HL-60/S4 treated with retinoic acid at 250 ng/mL for 4 days and 3 days (cell line): ENCODE data around the gene MMP28.

Experiments
- in situ Hi-C: fragments of 300-500 bp; cut with MboI; formaldehyde crosslinking; loops from 2 replicates; pipeline ENCODE4 v1.7.0; 2022; ENCODE audit warnings: low sequenced_read_pairs

Gene MMP28

GRCh38 chr17:35745749-35746320, 49.6 kb downstream of the MMP28 start:
- in situ Hi-C loops: loop anchor here (25.0 kb wide), 2 partner anchors 134 to 434 kb away; no protein-coding TSS in a partner anchor

GRCh38 chr17:35745246-35745645, 50.2 kb downstream of the MMP28 start:
- in situ Hi-C loops: loop anchor here (25.0 kb wide), 2 partner anchors 133 to 433 kb away; no protein-coding TSS in a partner anchor

GRCh38 chr17:35744830-35745229, 50.6 kb downstream of the MMP28 start:
- in situ Hi-C loops: loop anchor here (25.0 kb wide), 2 partner anchors 133 to 433 kb away; no protein-coding TSS in a partner anchor

GRCh38 chr17:35743626-35744328, 51.7 kb downstream of the MMP28 start:
- in situ Hi-C loops: loop anchor here (25.0 kb wide), 2 partner anchors 131 to 431 kb away; no protein-coding TSS in a partner anchor

GRCh38 chr17:35742896-35743477, 52.5 kb downstream of the MMP28 start:
- in situ Hi-C loops: loop anchor here (25.0 kb wide), 2 partner anchors 131 to 431 kb away; no protein-coding TSS in a partner anchor

GRCh38 chr17:35742496-35742895, 52.9 kb downstream of the MMP28 start:
- in situ Hi-C loops: loop anchor here (25.0 kb wide), 2 partner anchors 130 to 430 kb away; no protein-coding TSS in a partner anchor

GRCh38 chr17:35740997-35741931, 54.2 kb downstream of the MMP28 start:
- in situ Hi-C loops: loop anchor here (25.0 kb wide), 2 partner anchors 129 to 429 kb away; no protein-coding TSS in a partner anchor

- in situ Hi-C loops: loop anchor here (25.0 kb wide), 2 partner anchors 128 to 428 kb away; no protein-coding TSS in a partner anchor
These were observed 55.2 kb downstream of the MMP28 start for GRCh38 chr17:35740216-35740615.

- in situ Hi-C loops: loop anchor here (25.0 kb wide), 2 partner anchors 126 to 426 kb away; no protein-coding TSS in a partner anchor
These were observed 56.8 kb downstream of the MMP28 start for GRCh38 chr17:35738519-35739133.

GRCh38 chr17:35736236-35736635, 59.2 kb downstream of the MMP28 start:
- in situ Hi-C loops: loop anchor here (25.0 kb wide), 2 partner anchors 124 to 424 kb away; no protein-coding TSS in a partner anchor

- in situ Hi-C loops: loop anchor here (25.0 kb wide), 2 partner anchors 123 to 423 kb away; no protein-coding TSS in a partner anchor
These were observed 60.2 kb downstream of the MMP28 start for GRCh38 chr17:35735036-35735805.

- in situ Hi-C loops: loop anchor here (25.0 kb wide), 2 partner anchors 122 to 422 kb away; no protein-coding TSS in a partner anchor
These were observed 61.0 kb downstream of the MMP28 start for GRCh38 chr17:35734396-35734795.

GRCh38 chr17:35733366-35733765, 62.1 kb downstream of the MMP28 start:
- in situ Hi-C loops: loop anchor here (25.0 kb wide), 2 partner anchors 121 to 421 kb away; no protein-coding TSS in a partner anchor

- in situ Hi-C loops: loop anchor here (25.0 kb wide), 2 partner anchors 120 to 420 kb away; no protein-coding TSS in a partner anchor
These were observed 62.7 kb downstream of the MMP28 start for GRCh38 chr17:35732806-35733136.

GRCh38 chr17:35731917-35732805, 63.3 kb downstream of the MMP28 start:
- in situ Hi-C loops: loop anchor here (25.0 kb wide), 2 partner anchors 120 to 420 kb away; no protein-coding TSS in a partner anchor

- in situ Hi-C loops: loop anchor here (25.0 kb wide), 2 partner anchors 119 to 419 kb away; no protein-coding TSS in a partner anchor
These were observed 64.1 kb downstream of the MMP28 start, which contains the start of gene RASL10B for GRCh38 chr17:35731239-35731916. Gene RASL10B, plus strand, starts transcription at chr17:35731639. Its CDS starts 3,546 bp downstream, at chr17:35735185.
